Panc1 (cell line): ENCODE results near the gene SLC35C1.

Experiments used
- CTCF ChIP-seq: fragments of 450-650 bp; IDR thresholded peaks from 2 replicates; pipeline ENCODE4 v1.5.1; 2017; ENCODE audit warnings: mild to moderate bottlenecking
- POLR2AphosphoS5 ChIP-seq: IDR thresholded peaks from 2 replicates; pipeline ENCODE4 v1.6.1; 2012; ENCODE audit warnings: mild to moderate bottlenecking, low read depth, low read length, moderate library complexity

GRCh38 chr11:45805305-45806071, 539 bp downstream of the SLC35C1 start:
- TF ChIP-seq CTCF: no peak
- no peak; the same call in 1 of the 2 replicates for TF ChIP-seq POLR2AphosphoS5
